ENCODE results near the gene DCAF8L2.
"Not testable (repeated sequence)": the region's sequence is repeated elsewhere in the genome, so short reads cannot be mapped to it uniquely, and the experiment has no call there.

DCAF8L2 gene

DNA sequence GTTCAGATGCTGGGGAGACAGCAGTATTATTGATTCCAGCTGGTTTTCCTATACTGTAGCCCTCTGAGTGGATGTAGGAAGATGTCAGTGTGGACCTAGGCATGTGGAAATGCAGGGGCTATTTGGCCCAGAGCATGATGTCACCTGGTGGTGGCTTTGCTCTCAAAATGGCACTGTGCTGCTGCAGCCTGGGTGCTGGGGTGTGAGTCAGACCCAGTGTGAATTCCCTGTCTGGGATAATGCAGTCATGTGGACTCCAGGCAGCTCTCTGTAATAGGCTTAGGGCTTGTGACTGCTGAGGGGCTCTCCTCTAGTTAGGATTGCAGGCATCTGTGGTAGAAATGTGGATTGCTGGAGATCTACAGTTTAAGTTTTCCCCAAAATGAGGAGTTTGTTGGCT lies 70.7 kb downstream of the DCAF8L2 start:
- DNase-seq (ENCODE audit: low read depth): no peak

DNA sequence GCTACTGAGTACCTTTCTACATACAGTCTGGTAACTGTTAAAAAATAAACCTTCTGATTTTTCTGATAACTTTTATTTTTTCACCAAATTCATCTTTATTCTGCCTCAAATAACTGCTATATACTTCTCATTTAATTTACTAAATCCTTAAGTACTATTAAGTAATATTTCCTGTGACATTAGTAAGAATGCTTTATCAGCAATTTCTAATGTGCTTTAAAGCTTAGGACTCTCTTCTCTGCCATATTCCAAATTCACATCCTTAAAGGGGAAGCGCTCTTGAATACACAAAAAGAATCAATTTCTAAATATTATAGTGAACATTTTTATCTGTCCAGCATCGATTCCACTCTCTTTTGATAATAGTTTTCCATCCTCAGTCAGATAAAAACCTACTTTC lies 81.1 kb downstream of the DCAF8L2 start:
- TF ChIP-seq, protein P1, sequence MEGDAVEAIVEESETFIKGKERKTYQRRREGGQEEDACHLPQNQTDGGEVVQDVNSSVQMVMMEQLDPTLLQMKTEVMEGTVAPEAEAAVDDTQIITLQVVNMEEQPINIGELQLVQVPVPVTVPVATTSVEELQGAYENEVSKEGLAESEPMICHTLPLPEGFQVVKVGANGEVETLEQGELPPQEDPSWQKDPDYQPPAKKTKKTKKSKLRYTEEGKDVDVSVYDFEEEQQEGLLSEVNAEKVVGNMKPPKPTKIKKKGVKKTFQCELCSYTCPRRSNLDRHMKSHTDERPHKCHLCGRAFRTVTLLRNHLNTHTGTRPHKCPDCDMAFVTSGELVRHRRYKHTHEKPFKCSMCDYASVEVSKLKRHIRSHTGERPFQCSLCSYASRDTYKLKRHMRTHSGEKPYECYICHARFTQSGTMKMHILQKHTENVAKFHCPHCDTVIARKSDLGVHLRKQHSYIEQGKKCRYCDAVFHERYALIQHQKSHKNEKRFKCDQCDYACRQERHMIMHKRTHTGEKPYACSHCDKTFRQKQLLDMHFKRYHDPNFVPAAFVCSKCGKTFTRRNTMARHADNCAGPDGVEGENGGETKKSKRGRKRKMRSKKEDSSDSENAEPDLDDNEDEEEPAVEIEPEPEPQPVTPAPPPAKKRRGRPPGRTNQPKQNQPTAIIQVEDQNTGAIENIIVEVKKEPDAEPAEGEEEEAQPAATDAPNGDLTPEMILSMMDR (IDR thresholded peaks at IDR 0.05; ENCODE audit: control insufficient read depth, insufficient read depth, low read depth, low read length, missing control alignments): no peak
- H3K4me3 ChIP-seq (ENCODE audit: control insufficient read depth, low read depth, low read length): no peak overlapping the region
- no peak for DNase-seq (ENCODE audit: low read depth)

More for the DNA sequence above, 70.7 kb downstream of the DCAF8L2 start:
- H3K4me3 ChIP-seq (ENCODE audit: control insufficient read depth, low read depth, low read length): no peak overlapping the region
- TF ChIP-seq, protein P1 (IDR thresholded peaks at IDR 0.05; ENCODE audit: control insufficient read depth, insufficient read depth, low read depth, low read length, missing control alignments): no peak

DNA sequence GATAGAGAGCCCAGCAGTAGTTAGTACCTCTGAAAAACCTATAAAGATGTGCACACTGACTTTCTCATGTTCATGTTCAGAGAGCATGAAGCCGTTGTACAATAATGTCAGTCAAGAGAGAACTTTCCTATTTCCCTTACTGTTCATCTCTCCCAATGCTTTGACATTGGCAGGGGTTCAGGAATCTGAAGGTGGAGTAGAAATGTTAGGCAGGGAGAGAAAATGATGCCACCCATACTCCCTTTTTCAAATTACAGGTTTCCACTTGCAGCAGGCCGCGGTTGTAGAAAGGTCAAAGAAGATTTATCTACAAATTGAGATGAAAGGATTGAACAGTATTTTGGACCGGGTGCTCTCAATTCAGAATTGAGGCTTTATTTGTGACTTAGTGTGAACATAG lies 84.3 kb downstream of the DCAF8L2 start:
- DNase-seq (ENCODE audit: low read depth): no peak
- no peak overlapping the region for H3K4me3 ChIP-seq (ENCODE audit: control insufficient read depth, low read depth, low read length)
- TF ChIP-seq, protein P1 (IDR thresholded peaks at IDR 0.05; ENCODE audit: control insufficient read depth, insufficient read depth, low read depth, low read length, missing control alignments): no peak

DNA sequence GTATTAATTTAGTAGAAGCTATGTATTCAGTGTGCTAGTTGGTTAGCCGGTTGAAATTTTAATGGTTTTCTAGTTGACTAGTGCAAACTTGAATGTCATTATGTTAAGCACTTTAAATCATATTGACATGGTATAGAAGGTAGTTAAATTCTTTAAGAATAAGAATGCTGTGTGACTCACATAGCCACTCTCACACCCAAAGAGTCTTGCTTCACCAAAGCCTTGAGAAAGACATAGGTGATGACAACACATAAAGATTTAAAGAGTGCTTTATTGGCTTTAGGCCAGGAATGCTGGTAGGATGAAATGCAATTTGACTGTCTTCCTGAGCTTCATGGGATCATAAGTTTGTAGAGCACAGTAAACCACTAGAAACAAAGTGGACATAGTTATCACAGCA lies 85.3 kb downstream of the DCAF8L2 start:
- TF ChIP-seq, protein P1 (IDR thresholded peaks at IDR 0.05; ENCODE audit: control insufficient read depth, insufficient read depth, low read depth, low read length, missing control alignments): no peak
- no peak for DNase-seq (ENCODE audit: low read depth)
- no peak overlapping the region for H3K4me3 ChIP-seq (ENCODE audit: control insufficient read depth, low read depth, low read length)

DNA sequence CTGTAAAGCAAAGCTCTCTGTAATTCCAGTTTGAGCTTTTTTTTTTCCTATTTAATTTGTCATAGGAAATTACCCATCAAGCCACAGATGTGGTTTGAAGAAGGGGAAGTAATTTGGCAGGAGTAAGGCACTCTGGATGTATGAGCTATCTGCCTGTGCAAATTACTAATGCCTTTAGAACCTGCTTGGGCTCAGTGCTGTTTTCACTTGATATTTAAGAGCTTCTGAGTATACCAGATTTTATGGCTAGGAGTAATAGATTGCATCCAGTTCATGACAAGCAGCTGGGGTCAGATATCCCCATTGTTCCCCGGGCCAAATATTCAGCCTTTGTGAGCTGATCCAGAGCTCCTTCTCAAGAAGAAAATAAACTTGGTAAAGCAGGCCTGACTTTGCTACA lies 89.1 kb downstream of the DCAF8L2 start:
- no peak overlapping the region for H3K4me3 ChIP-seq (ENCODE audit: control insufficient read depth, low read depth, low read length)
- DNase-seq (ENCODE audit: low read depth): no peak
- TF ChIP-seq, protein P1 (IDR thresholded peaks at IDR 0.05; ENCODE audit: control insufficient read depth, insufficient read depth, low read depth, low read length, missing control alignments): no peak

DNA sequence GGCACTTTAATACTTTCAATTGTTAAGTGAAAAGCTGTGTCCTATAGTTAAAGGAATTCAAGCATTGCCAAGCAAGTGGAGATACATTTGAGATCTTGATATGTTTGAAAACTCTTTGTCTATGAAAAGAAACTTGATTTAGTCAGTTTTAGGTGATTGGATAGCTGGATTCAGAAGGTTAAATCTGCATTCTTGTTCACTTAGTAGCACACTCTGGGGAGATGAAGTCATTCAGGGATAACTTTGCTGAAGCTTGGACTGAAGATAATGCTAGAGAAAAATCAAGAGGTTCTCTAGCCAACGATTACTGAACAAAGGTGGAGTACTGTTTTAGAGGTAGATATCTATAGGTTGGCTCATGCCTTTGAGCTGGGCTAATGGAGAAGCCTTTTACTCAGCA lies 90.6 kb downstream of the DCAF8L2 start:
- TF ChIP-seq, protein P1 (IDR thresholded peaks at IDR 0.05; ENCODE audit: control insufficient read depth, insufficient read depth, low read depth, low read length, missing control alignments): no peak
- no peak overlapping the region for H3K4me3 ChIP-seq (ENCODE audit: control insufficient read depth, low read depth, low read length)
- DNase-seq (ENCODE audit: low read depth): no peak

DNA sequence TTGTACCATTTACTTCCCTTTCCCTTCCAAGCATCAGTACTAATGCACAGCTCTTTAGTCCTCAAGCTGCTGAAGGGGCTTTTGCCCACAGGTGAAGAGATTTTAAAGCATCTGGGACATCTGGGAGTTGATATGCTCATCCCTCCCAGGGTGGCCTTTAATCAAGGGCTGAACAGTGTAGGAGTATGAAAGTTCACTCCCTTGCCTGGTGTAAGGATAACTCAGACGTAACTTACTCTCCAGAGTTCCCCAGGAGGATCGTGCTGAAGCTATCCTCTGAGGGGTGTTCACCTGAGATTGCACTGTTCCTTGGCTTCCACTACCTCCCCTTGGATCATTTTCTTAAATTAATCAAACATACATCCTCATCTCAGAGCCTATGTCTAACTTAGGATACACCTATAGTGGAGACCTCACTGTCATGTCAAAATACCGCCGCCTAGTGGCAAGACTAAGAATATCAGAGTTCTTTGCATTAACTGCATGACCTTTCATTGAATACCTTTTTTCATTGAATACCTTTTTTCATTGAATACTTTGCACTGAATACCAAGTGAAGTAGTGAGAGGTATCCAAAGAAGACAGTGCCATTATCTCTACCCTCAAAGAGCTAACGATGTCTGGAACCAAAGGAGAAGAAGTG lies 93.5 kb downstream of the DCAF8L2 start:
- not testable (repeated sequence) for H3K4me3 ChIP-seq (ENCODE audit: control insufficient read depth, low read depth, low read length); DNase-seq (ENCODE audit: low read depth)
